DOHH2 (cell line): ENCODE data around the gene WNT3.

Experiments
- EZH2phosphoT487 ChIP-seq: fragments of 200-600 bp; sonication (generic); IDR thresholded peaks from 2 replicates; pipeline ENCODE4 v1.6.1; 2017; ENCODE audit warnings: borderline replicate concordance, mild to moderate bottlenecking, antibody characterized with exemption, low read length, moderate library complexity, mixed read lengths
- TF ChIP-seq, protein P1 (sequence below): fragments of 200-600 bp; sonication (generic); IDR thresholded peaks from one replicate; pipeline ENCODE4 v1.5.1; 2014; ENCODE audit warnings: antibody characterized with exemption, mild to moderate bottlenecking, low read depth, low read length; ENCODE audit not compliant: poor library complexity, severe bottlenecking

DNA sequence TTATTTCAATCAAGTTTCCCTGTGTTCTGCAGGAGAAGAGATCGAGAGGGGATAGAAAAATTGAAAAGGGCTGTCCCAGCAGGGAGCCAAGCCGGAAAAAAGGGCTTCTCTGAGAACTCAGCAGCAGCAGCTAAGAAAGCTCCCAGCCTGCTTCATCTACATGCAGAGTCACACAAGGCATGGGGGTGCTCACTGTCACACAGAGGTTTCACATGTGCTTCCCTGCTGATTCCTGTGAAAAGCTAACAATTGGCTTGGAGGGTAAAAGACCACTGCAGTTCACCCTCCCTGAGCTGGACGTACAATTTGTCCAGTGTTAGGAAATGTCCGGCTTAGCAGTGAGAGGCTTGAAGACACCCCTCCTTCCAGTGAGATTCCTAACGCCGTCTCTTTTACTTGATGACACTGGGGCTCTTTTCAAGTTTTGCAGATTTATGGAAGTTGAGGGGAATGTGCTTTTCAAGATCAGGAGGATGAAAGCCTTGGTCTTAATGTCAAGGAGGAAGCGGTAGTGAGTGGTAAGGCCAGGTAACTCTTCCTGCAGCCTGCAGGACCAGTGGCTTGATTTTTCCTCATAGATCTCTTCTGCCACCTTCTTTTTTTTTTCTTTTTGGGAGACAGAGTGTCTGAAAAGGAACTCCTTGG is 85.6 kb downstream of the WNT3 start:
- TF ChIP-seq, protein P1, sequence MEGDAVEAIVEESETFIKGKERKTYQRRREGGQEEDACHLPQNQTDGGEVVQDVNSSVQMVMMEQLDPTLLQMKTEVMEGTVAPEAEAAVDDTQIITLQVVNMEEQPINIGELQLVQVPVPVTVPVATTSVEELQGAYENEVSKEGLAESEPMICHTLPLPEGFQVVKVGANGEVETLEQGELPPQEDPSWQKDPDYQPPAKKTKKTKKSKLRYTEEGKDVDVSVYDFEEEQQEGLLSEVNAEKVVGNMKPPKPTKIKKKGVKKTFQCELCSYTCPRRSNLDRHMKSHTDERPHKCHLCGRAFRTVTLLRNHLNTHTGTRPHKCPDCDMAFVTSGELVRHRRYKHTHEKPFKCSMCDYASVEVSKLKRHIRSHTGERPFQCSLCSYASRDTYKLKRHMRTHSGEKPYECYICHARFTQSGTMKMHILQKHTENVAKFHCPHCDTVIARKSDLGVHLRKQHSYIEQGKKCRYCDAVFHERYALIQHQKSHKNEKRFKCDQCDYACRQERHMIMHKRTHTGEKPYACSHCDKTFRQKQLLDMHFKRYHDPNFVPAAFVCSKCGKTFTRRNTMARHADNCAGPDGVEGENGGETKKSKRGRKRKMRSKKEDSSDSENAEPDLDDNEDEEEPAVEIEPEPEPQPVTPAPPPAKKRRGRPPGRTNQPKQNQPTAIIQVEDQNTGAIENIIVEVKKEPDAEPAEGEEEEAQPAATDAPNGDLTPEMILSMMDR: no peak
- no peak for TF ChIP-seq EZH2phosphoT487
